Activated T-helper 1 cell treated with anti-CD3 and anti-CD28 coated beads, Interleukin-2, amount 50 U/mL, for 16 hours (primary cell): Measurements from ENCODE around the gene GUCY2D.

Experiments
- DNase-seq, 2 donors: peaks; one replicate each; pipeline ENCODE4 v3.0.0-alpha.2; 2020; ENCODE audit warnings: low read depth in 1 of 2, low spot score in 1 of 2

Gene GUCY2D

DNA sequence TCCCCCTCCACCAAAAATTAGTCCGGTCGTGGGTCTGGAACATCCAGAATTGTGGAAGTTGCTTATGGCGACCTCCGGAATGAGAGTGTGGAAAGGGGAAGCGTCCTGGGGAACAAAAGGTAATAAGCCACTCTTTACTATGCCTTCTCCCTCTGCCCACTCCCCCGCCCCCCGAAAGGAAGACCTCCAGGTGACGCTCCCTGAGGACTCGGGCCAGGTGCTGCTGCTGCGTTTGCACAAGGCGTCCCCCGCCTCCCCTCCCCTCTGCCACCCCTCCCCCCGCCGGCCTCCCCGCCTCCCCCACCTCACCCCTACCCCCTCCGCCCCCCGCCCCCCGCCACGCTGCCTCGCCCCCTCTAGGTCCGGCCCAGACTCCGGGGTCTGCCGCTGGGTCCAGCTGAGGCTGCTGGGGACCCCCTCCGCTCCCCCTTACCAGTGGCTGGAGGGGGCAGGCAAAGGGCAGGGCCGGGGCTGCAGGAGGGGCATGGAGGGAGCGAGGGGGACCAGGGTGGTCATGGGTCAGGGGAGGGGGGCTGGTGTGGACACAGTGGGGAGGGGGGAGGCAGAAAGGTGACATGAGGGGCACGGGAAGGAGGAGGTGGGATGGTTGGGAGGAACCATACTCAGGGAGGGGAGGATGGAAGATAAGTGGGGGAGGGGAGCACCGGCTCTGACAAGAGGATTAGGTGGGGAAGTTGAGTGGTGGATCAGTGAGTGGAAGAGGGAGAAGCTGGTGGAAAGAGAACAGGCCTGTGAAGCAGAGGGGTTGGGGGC lies 61.5 kb downstream of the GUCY2D start:
- no peak for DNase-seq

DNA sequence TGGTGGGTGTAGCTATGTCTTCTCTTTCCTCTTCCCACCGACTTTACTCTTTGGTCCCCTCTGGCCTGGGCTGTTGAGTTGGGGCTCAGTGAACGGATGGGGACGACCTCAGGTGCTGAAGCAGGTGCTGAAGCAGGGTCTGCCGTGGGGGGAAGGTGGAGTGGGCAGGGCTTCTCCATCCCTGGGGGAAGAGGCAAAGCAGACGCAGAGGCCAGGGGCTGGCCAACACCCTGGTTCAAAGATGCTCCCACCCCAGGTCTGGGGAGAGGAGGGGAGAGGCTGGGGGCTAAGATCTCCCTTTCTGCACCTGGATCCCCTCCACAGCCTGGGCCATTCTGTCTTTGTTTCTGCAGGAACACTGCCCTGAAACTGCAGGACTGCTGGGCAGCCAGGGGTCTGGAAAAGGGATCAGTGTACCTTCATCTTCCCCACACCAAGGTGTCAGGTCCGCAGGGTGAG lies 62.2 kb downstream of the GUCY2D start:
- no peak for DNase-seq

DNA sequence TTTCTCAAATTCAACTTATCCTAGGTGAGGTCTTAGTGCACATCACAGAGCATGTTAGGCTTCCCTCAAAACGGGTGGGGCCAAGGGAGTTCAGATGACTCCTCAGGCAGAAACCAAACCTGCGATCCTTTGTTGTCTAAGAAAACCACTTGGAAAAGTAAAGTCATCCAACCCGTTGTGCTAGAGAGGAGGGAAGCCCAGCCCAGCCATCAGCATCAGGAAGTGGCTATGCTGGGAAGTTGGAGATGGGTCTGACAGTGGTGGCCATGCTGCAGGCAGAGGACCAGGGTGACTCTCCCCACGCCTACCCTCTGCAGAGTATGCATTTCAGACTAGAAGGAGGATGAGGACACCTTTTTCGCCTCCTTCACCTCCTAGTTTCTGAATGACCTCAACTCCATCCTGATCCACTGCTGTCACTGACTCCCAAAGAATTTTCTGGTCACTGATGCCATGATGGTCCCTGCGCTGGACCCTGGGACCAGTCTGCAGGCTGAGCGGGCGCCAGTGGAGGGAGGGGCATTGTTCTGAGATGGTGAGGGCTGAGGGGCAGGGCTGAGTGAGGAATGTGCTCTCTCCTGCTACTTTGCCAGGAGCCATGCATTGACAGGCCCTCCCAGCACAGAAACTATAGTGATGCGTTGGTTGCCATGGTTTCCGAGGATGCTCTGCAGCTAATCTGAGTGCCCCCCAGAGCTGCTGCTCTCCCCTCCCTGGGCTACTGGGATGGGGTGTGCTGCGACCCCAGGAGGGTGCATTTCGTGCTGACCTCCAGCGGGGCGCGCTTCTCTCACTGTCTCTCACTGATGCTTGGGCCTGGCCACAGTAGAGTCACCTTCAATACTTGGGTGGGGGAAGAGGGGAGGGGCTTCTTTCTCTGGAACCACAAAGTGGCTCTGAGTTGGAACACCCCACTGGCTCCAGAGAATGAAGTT lies 64.7 kb downstream of the GUCY2D start:
- DNase-seq = no peak

- no peak for DNase-seq
Measured at GRCh38 chr17:8067806-8068205, 65.4 kb downstream of the GUCY2D start.

GRCh38 chr17:8068736-8069586 lies 66.5 kb downstream of the GUCY2D start:
- no peak for DNase-seq

DNA sequence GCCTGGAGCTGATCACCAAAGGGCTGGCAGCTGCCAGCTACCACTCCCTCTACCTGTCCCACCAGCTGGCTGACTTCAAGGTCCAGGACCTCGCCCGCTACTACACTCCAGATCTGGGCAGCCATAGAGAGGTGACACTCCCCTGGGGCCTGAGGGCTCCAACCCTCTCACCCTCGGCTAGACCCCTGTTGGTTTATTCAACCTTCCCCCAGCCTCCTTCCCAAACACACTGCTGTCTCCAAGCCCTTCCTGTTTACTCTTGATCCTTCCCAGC lies 67.1 kb downstream of the GUCY2D start:
- DNase-seq = no peak
